A204.1 (cell line): ENCODE results near the gene PITPNM3.

Source experiments
- FAIRE-seq: peaks from 2 replicates; lab custom pipeline; 2012; peaks lifted over from hg19 to GRCh38; lab: Jason Lieb, UNC

Gene PITPNM3

GRCh38 chr17:6476810-6477179, 79.6 kb downstream of the PITPNM3 start:
- no peak for FAIRE-seq

GRCh38 chr17:6476076-6476809, 80.1 kb downstream of the PITPNM3 start:
- FAIRE-seq, result no peak

GRCh38 chr17:6475411-6475810, 80.9 kb downstream of the PITPNM3 start:
- FAIRE-seq, result no peak

- FAIRE-seq, result no peak
Observed at GRCh38 chr17:6474906-6475305, 81.4 kb downstream of the PITPNM3 start.

GRCh38 chr17:6474376-6474775, 82.0 kb downstream of the PITPNM3 start:
- no peak for FAIRE-seq

- no peak for FAIRE-seq
Observed at GRCh38 chr17:6473128-6473767, 83.1 kb downstream of the PITPNM3 start.

- FAIRE-seq, result no peak
Observed at GRCh38 chr17:6472517-6472916, 83.8 kb downstream of the PITPNM3 start.

GRCh38 chr17:6471531-6472465, 84.6 kb downstream of the PITPNM3 start:
- FAIRE-seq, result no peak

GRCh38 chr17:6470751-6471521, 85.4 kb downstream of the PITPNM3 start:
- FAIRE-seq, result no peak

- FAIRE-seq, result no peak
Observed at GRCh38 chr17:6470146-6470718, 86.1 kb downstream of the PITPNM3 start.

GRCh38 chr17:6468051-6468790, 88.1 kb downstream of the PITPNM3 start:
- no peak for FAIRE-seq

- FAIRE-seq, result no peak
Observed at GRCh38 chr17:6467567-6467966, 88.8 kb downstream of the PITPNM3 start.

- FAIRE-seq, result no peak
Observed at GRCh38 chr17:6465206-6466003, 91.0 kb downstream of the PITPNM3 start.

- no peak for FAIRE-seq
Observed at GRCh38 chr17:6464446-6465041, 91.8 kb downstream of the PITPNM3 start.

GRCh38 chr17:6463616-6464445, 92.5 kb downstream of the PITPNM3 start:
- no peak for FAIRE-seq

GRCh38 chr17:6462692-6463091, 93.7 kb downstream of the PITPNM3 start:
- no peak for FAIRE-seq

- no peak for FAIRE-seq
Observed at GRCh38 chr17:6461792-6462524, 94.4 kb downstream of the PITPNM3 start.

- no peak for FAIRE-seq
Observed at GRCh38 chr17:6461246-6461645, 95.1 kb downstream of the PITPNM3 start.
